AG04449 (cell line): ENCODE results near the gene NKX3-2.
"Not testable (repeated sequence)": the region's sequence is repeated elsewhere in the genome, so short reads cannot be mapped to it uniquely, and the experiment has no call there.

Experiments used
- CTCF ChIA-PET: fragments of 350-600 bp; formaldehyde crosslinking; extraction: SDS; loops from one replicate; lab custom pipeline; 2021; ENCODE audit warnings: antibody characterized with exemption; lab: Yijun Ruan, JAX
- POLR2A ChIA-PET: fragments of 400-600, 350-600 bp; formaldehyde crosslinking; extraction: SDS; loops from one replicate; lab custom pipeline; 2020; ENCODE audit warnings: antibody characterized with exemption, inconsistent platforms; lab: Yijun Ruan, JAX
- DNase-seq: peaks from one replicate; pipeline ENCODE4 v3.0.0-alpha.2; 2010; ENCODE audit warnings: low read depth, low spot score
- H3K4me3 ChIP-seq: 2 replicates; pipeline ENCODE4 v1.5.1; 2011; ENCODE audit warnings: low read depth, mild to moderate bottlenecking, control low read depth, low read length
- TF ChIP-seq, protein P1 (sequence below): IDR thresholded peaks from one replicate; pipeline ENCODE4 v1.5.1; 2011; ENCODE audit warnings: mild to moderate bottlenecking, moderate library complexity, low read length, control low read depth, inconsistent platforms; ENCODE audit not compliant: insufficient read depth; ENCODE audit errors: missing control alignments

NKX3-2 gene

DNA sequence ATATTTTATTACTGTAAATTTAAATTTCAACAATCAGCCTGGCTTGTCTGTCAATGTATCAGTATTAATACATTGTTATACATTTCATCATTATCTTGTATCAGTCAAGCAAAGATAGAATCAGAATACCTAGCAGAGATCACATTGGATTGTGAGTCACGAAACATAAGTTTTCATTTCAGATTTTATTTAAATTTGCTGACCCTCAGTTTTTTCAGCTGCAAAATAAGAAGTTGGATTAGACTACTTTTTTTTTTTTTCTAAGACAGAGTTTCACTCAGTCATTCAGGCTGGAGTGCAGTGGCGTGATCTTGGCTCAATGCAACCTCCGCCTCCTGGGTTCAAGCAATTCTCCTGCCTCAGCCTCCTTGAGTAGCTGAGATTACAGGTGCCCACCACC, 33.4 kb upstream of the NKX3-2 start:
- TF ChIP-seq, protein P1, sequence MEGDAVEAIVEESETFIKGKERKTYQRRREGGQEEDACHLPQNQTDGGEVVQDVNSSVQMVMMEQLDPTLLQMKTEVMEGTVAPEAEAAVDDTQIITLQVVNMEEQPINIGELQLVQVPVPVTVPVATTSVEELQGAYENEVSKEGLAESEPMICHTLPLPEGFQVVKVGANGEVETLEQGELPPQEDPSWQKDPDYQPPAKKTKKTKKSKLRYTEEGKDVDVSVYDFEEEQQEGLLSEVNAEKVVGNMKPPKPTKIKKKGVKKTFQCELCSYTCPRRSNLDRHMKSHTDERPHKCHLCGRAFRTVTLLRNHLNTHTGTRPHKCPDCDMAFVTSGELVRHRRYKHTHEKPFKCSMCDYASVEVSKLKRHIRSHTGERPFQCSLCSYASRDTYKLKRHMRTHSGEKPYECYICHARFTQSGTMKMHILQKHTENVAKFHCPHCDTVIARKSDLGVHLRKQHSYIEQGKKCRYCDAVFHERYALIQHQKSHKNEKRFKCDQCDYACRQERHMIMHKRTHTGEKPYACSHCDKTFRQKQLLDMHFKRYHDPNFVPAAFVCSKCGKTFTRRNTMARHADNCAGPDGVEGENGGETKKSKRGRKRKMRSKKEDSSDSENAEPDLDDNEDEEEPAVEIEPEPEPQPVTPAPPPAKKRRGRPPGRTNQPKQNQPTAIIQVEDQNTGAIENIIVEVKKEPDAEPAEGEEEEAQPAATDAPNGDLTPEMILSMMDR, result no peak
- ChIA-PET CTCF (no interaction called here), POLR2A (no interaction called here)
- DNase-seq, result no peak
- H3K4me3 ChIP-seq, result no peak overlapping the region

DNA sequence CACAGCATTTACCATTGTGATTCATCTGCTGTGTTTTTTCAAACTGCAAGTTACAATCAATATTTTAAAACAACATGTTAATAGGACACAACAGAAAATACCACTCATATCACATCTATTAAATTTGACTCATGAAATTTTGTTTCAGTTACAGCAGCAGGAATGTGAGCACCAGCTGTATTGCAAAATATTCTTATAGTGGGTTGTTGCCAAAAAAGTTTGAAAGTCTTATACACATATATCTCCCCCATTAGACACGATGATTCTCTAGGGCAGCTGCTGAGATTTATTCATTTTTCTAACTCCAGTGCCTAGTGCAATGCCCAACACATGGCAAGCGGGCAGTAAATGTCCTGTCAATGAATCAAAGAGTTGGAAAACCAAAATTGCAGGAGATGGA, 26.6 kb upstream of the NKX3-2 start:
- POLR2A ChIA-PET, result no interaction called here
- CTCF ChIA-PET, result interaction anchor here (1.4 kb wide), 1 partner anchor 9 kb away, joined by 4 read pairs; no protein-coding TSS in a partner anchor
- DNase-seq, result no peak
- H3K4me3 ChIP-seq, result no peak overlapping the region
- TF ChIP-seq, protein P1, result no peak

DNA sequence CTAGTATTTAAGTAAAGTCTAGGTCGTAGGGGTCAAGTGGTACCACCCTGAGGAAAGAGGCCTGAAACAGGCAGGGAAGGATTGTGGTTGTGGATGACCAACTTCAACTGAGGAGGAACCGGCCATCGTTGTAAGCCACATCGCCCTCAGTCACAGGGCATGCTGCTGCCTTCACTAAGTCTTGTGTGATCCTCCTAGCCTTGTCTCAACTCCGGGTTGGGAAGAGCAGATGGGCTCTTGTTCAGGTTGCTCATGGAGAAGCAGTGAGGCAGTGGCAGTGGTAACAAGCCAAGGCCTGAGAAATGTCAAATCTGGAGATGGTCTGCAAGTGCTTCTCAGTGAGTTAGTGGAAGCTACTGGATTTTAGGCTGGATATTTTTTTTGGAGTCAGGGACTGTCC, 22.8 kb upstream of the NKX3-2 start:
- H3K4me3 ChIP-seq, result no peak overlapping the region
- ChIA-PET POLR2A (no interaction called here), CTCF (no interaction called here)
- TF ChIP-seq, protein P1, result no peak
- DNase-seq, result no peak

DNA sequence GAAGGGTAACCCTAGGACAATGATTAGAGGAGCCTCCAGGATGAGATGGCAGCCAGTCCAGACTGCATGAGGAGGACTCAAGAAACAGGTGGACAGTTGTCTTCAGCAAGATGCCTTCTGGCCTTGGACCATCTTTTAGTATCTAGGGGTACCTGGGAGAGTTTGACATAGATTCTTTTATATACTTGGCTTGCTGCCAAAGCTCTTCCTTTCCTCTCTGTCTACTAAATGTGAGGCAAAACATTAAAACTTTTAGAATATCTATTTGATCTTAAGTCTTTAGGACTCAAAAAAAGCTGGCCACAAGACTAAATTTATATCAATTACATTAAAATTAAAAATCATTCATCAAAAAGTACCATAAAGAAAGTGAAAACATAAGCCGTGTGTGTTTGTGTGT, 18.6 kb upstream of the NKX3-2 start:
- TF ChIP-seq, protein P1, result no peak
- CTCF ChIA-PET, result interaction anchor here (0.7 to 1.1 kb wide), 2 partner anchors 11 to 826 kb away, joined by 3 read pairs; no protein-coding TSS in a partner anchor
- no peak for DNase-seq
- no peak overlapping the region for H3K4me3 ChIP-seq
- POLR2A ChIA-PET, result no interaction called here

DNA sequence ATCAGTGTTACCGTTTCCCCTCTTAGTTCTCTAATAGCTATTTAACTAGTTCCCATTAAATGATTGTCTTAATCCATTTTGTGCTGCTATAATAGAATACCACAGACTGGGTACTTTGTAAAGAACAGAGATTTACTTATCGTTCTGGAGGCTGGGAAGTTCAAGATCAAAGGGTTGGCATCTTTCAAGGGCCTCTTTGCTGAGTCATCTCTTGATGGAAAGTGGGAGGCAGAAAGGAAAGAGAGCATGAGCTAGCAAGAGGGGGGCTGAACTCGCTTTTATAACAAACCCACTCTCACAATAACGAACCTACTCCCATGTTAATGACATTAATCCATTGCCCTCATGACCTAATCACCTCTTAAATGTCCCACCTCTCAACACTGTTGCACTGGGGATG, 17.4 kb upstream of the NKX3-2 start:
- CTCF ChIA-PET, result interaction anchor here (1.7 kb wide), 2 partner anchors 9 to 14 kb away, joined by 5 to 6 read pairs; no protein-coding TSS in a partner anchor
- no peak overlapping the region for H3K4me3 ChIP-seq
- no peak for DNase-seq
- POLR2A ChIA-PET, result no interaction called here
- TF ChIP-seq, protein P1, result no peak

DNA sequence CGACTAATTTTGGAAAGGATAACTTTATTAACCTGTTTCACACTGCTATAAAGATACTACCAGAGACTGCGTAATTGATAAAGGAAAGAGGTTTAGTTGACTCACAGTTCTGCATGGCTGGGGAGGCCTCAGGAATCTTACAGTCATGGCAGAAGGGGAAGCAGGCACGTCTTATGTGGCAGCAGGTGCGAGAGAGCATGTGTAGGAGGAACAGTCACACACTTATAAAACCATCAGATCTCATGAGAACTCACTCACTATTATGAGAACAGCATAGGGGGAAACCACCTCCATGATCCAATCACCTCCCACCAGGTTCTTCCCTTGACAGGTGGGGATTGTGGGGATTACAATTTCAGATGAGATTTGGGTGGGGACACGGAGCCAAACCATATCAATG, 15.8 kb upstream of the NKX3-2 start:
- H3K4me3 ChIP-seq, POLR2A ChIA-PET, DNase-seq: not testable (repeated sequence)
- CTCF ChIA-PET, result interaction anchor here (1.1 kb wide), 1 partner anchor 12 kb away, joined by 3 read pairs; no protein-coding TSS in a partner anchor

DNA sequence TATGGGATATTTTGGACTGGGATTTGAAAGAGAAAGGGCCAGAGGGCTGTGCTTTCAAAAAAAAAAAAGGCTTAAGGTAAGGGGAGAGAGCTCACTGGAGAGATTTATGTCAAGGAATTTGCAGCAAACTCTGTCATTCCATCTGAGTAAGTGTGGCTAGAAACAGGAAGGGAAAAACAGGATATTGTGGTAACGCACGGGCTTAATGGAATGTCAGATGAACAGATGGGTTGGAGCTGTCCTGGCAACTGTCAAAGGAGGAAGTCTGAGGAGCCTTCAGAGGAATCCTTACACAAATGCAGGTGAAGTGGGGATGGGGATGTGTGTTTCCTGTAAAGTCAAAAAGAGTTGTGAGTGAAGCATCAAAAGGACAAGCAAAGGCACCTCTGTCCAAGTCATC, 15.1 kb upstream of the NKX3-2 start:
- H3K4me3 ChIP-seq, result no peak overlapping the region
- CTCF ChIA-PET, result interaction anchor here (1.0 to 1.1 kb wide), 2 partner anchors 11 to 706 kb away, joined by 3 read pairs; no protein-coding TSS in a partner anchor
- peak; percentile 44 for DNase-seq
- POLR2A ChIA-PET, result no interaction called here
- TF ChIP-seq, protein P1, result no peak
